GM23338 (cell line): ENCODE results near the gene SMIM21.

Source experiments
- CREB1 ChIP-seq: fragments of 250-450 bp; sonication (Bioruptor Pico); IDR thresholded peaks from 2 replicates; pipeline ENCODE4 v1.5.0; 2020; ENCODE audit warnings: low read depth, mild to moderate bottlenecking, moderate library complexity
- CTCF ChIP-seq, 2 experiments: fragments of 200-600 bp in 1 of 2; sonication (generic) in 1 of 2; conservative IDR thresholded peaks; 2 replicates each; pipeline versions ENCODE4 v1.5.1 to v1.6.1; 2016 to 2017; ENCODE audit warnings: antibody characterized with exemption in 2 of 2, low read depth in 2 of 2, mild to moderate bottlenecking in 2 of 2, moderate library complexity in 1 of 2
- ETS1 ChIP-seq: IDR thresholded peaks from 2 replicates; pipeline ENCODE4 v1.6.1; 2016; ENCODE audit warnings: antibody characterized with exemption
- EZH2 ChIP-seq: fragments of 200-600 bp; sonication (generic); IDR thresholded peaks from one replicate; pipeline ENCODE4 v1.8.0; 2017; ENCODE audit warnings: antibody characterized with exemption, mild to moderate bottlenecking, low read depth; ENCODE audit not compliant: unreplicated experiment
- EZH2phosphoT487 ChIP-seq: fragments of 200-600 bp; sonication (generic); IDR thresholded peaks from one replicate; pipeline ENCODE4 v1.8.1; 2018; ENCODE audit warnings: antibody characterized with exemption; ENCODE audit not compliant: unreplicated experiment
- JUNB ChIP-seq: IDR thresholded peaks from one replicate; pipeline ENCODE4 v1.6.1; 2016; ENCODE audit warnings: antibody characterized with exemption; ENCODE audit not compliant: unreplicated experiment
- NANOG ChIP-seq: IDR thresholded peaks from 2 replicates; pipeline ENCODE4 v1.6.1; 2016; ENCODE audit warnings: antibody characterized with exemption, borderline replicate concordance
- POLR2AphosphoS5 ChIP-seq: IDR thresholded peaks from 2 replicates; pipeline ENCODE4 v1.6.1; 2016; ENCODE audit warnings: antibody characterized with exemption, low read depth
- REST ChIP-seq: IDR thresholded peaks from one replicate; pipeline ENCODE4 v1.6.1; 2018; ENCODE audit warnings: antibody characterized with exemption; ENCODE audit not compliant: unreplicated experiment
- STAT1 ChIP-seq: IDR thresholded peaks from one replicate; pipeline ENCODE4 v1.6.1; 2016; ENCODE audit warnings: antibody characterized with exemption; ENCODE audit not compliant: unreplicated experiment
- ZNF114 ChIP-seq: fragments of 250-450 bp; sonication (Bioruptor Pico); IDR thresholded peaks from 2 replicates; pipeline ENCODE4 v1.5.0; 2020; ENCODE audit warnings: mild to moderate bottlenecking, moderate library complexity
- ZNF331 ChIP-seq: fragments of 250-450 bp; sonication (Bioruptor Pico); IDR thresholded peaks from 2 replicates; pipeline ENCODE4 v1.5.0; 2020; ENCODE audit warnings: low read depth, mild to moderate bottlenecking, moderate library complexity
- ZNF462 ChIP-seq: fragments of 250-450 bp; sonication (Bioruptor Pico); IDR thresholded peaks from 2 replicates; pipeline ENCODE4 v1.5.0; 2020; ENCODE audit warnings: mild to moderate bottlenecking, moderate library complexity

- TF ChIP-seq NANOG, result no peak
- TF ChIP-seq POLR2AphosphoS5, result no peak
- TF ChIP-seq EZH2phosphoT487, result no peak
- TF ChIP-seq CTCF (conservative IDR thresholded peaks at IDR 0.05; ENCODE audit: low read depth in 2 of 2), result no peak
- TF ChIP-seq EZH2, result no peak
- TF ChIP-seq REST, result no peak
- TF ChIP-seq CREB1 (CRISPR knock-in tag), result no peak
- no peak for TF ChIP-seq JUNB
- TF ChIP-seq ETS1, result no peak
- no peak for TF ChIP-seq ZNF331
- no peak for TF ChIP-seq STAT1
- TF ChIP-seq ZNF114 (CRISPR knock-in tag), result no peak
- TF ChIP-seq ZNF462 (CRISPR knock-in tag), result no peak
Observed at GRCh38 chr18:75362435-75362834, 65.1 kb downstream of the SMIM21 start.
